HG03575 (cell line): ENCODE data around the gene CTNND1.
"Not testable (repeated sequence)": the region's sequence is repeated elsewhere in the genome, so short reads cannot be mapped to it uniquely, and the experiment has no call there.

ENCODE experiments used
- ATAC-seq: cut with Tn5 transposase; IDR thresholded peaks from one replicate; pipeline ENCODE4 v1.9.1; 2021; ENCODE audit not compliant: unreplicated experiment, insufficient number of reproducible peaks, low FRiP score; ENCODE audit errors: extremely low read depth

CTNND1 gene

DNA sequence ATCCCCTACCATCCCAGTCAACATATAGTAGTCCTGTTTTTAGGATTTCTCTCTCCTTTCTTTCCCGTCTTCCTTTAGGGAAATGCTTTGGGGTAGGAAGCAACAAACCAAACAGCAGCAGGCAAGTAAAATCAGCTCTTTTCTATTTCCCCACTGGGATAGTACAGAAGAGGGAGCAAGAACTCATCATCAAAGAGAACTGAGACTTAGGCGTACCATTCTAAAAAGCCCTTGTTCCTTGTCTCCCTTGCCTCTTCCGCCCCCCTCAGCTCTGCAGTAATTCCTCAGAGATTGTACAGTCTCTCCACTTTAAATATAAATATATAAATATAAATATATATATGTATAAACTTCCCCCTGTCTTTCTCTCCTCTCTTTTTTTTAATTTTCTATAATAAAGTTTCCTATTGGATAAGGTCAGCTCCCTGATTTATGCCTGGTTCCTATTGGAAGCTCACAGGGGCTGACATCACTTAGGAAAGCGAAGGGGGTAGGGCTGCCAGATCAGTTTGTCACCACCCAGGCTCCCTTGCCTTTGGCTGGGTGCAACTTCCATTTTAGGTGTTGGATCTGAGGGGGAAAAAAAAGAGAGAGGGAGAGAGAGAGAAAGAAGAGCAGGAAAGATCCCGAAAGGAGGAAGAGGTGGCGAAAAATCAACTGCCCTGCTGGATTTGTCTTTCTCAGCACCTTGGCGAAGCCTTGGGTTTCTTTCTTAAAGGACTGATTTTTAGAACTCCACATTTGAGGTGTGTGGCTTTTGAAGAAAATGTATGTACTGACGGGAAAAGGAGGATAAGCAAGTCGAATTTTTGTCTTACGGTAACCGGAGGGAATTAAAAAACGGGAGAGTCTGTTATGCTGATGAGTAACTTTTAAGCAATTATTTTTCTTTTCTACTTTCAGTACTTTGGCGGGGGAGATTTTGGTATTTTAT is at the start of gene CTNND1:
Gene CTNND1, plus strand, starts transcription at position 502 of the 934 bp plus-strand sequence. CDS start 29,677 bp downstream, outside the sequence.
- ATAC-seq: peak; percentile 74

DNA sequence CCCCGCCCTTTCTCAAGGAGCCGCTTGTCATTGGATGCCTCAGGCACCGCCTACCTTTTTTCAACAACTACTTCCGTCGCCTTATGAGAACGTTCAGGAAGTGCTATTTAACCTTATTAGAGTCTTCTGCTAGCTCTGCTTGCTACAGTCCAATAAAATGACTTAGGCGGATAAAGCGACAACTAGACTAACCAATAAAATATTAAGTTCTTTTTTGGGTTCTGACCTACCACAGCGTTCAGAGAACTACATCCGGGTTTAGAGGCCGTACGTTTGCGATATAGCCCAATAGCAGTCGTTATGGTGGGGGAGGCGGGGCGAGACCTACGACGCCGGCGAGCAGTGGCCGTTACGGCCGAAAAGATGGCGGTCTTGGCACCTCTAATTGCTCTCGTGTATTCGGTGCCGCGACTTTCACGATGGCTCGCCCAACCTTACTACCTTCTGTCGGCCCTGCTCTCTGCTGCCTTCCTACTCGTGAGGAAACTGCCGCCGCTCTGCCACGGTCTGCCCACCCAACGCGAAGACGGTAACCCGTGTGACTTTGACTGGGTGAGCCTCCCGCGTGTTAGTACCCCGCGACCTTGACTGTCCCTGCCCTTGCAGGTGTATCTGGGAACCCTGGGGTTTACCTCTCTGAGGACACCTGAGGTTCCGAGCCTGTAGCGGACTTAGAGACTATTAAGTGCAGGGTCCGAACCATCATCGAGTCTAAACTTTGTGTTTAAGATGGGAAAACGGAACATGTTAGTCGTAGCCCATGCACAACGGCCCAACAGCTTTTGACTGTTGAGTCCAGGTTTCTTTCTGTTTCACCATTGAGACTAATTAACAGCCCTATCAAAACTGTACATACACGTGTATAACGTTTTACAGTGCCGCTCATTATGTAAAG is 49.1 kb upstream of the CTNND1 start, which contains the start of gene TMX2:
Gene TMX2, plus strand, starts transcription at position 338 of the 895 bp plus-strand sequence. Its CDS starts 26 bp downstream, at position 364.
- peak; percentile 96 for ATAC-seq

- no peak for ATAC-seq
Measured at GRCh38 chr11:57713835-57714234, 47.8 kb upstream of the CTNND1 start.

DNA sequence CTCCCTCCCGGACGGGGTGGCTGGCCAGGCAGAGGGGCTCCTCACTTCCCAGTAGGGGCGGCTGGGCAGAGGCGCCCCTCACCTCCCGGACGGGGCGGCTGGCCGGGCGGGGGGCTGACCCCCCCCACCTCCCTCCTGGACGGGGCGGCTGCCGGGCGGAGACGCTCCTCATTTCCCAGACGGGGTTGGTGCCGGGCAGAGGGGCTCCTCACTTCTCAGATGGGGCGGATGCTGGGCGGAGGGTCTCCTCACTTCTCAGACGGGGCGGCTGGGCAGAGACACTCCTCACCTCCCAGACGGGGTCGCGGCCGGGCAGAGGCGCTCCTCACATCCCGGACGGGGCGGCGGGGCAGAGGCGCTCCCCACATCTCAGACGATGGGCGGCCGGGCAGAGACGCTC is 44.9 kb upstream of the CTNND1 start:
- ATAC-seq: not testable (repeated sequence)

- no peak for ATAC-seq
Measured at GRCh38 chr11:57727185-57727584, 34.4 kb upstream of the CTNND1 start.

GRCh38 chr11:57728829-57729228 is 32.8 kb upstream of the CTNND1 start:
- no peak for ATAC-seq

DNA sequence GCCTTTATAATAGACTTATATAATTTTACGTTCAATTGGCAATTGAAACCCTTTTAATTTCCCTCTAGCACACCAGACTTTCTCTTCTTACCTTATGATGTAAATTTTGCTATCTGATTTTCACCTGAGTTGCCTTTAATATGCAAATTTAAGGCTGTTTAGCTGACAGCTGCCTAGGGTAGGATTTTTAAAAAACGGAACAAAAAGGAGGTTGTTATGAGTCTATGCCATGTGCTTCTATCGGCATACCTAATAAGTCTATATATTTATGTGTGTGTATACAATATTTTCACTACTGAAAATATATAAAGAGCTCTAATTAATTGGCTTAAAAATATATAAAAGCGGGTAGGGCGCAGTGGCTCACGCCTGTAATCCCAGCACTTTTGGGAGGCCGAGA is 32.1 kb upstream of the CTNND1 start:
- ATAC-seq: no peak

- no peak for ATAC-seq
Measured at GRCh38 chr11:57732661-57733060, 28.9 kb upstream of the CTNND1 start.

GRCh38 chr11:57735619-57736298 is 25.8 kb upstream of the CTNND1 start:
- no peak for ATAC-seq

DNA sequence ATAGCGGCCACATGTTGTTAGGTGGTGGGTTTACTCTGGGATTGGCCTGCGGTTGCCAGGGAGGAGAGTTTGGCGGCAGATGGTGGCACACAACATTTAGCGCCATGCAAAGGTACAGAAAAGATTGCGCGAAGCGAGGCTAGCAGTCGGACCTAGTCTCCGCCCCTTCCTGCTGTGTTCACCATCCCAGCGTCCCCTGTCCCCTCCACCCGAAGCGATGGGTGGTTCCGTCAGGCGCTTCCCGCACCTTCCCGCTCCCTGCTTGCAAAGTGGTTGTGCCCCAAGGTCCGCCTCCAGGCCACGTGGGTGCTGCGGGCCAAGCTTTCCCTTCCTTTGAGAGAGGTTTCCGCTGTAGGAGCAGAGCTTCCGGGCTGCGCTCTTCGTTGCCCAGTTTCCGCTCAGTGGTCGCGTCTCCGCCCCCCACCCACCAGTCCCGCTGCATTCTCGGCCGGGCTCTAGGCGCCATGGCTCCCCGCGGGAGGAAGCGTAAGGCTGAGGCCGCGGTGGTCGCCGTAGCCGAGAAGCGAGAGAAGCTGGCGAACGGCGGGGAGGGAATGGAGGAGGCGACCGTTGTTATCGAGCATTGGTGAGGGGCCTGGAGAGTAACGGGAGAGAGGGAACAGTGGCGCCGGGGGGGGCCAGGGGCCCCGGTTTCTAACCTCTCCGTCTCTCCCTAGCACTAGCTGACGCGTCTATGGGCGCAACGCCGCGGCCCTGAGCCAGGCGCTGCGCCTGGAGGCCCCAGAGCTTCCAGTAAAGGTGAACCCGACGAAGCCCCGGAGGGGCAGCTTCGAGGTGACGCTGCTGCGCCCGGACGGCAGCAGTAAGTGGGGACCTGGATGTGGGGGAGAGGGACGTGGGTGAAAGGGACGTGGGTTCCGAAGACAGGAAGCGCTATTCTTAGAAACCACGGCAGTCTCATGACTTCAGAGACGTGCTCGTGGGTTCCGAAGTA is 20.2 kb upstream of the CTNND1 start, which contains the start of gene SELENOH:
Gene SELENOH, plus strand, starts transcription at position 360 of the 955 bp plus-strand sequence. Its CDS starts 105 bp downstream, at position 465.
- ATAC-seq: peak; percentile 73

GRCh38 chr11:57742087-57742452 is 19.5 kb upstream of the CTNND1 start:
- ATAC-seq: no peak

- no peak for ATAC-seq
Measured at GRCh38 chr11:57744357-57744756, 17.2 kb upstream of the CTNND1 start.

DNA sequence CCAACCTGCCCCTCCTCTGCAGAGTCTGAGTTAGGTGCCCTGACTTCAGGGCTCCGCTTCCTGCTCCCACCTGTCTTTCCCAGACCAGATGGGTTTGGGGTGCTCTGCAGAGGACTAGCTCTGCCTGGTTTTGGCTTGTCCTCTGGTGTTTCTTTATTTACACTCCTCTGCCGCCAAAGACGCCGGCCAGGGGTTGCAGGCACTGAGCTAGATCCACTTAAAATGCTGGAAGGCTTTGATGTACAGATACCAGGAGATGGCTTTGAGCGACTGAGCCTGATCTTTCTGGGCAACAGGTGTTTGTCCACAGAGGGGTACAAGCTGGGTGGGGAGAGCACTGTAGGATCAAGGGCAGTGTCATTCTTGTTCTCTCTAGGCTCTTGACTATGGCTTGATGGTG is 16.4 kb upstream of the CTNND1 start:
- ATAC-seq: no peak

- ATAC-seq: no peak
Measured at GRCh38 chr11:57746920-57747319, 14.7 kb upstream of the CTNND1 start.

DNA sequence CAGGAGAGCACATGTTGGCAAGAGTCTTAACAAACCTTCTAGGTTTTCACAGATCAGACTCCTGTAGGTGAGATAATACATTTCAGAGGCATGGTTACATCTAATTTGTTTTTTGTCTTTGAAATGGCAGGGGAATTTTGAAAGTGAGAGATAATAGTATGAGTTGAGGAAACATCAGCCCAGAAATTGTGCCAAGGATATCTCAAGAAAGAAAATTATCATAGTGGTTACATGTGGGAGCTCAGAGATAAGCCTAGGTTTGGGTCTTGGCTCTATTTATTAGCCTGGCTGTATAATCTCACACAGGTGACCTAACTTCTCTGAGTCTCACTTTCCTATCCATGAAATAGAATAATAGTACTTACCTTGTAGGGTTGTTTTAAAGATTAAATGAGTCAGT is 10.4 kb upstream of the CTNND1 start:
- no peak for ATAC-seq

DNA sequence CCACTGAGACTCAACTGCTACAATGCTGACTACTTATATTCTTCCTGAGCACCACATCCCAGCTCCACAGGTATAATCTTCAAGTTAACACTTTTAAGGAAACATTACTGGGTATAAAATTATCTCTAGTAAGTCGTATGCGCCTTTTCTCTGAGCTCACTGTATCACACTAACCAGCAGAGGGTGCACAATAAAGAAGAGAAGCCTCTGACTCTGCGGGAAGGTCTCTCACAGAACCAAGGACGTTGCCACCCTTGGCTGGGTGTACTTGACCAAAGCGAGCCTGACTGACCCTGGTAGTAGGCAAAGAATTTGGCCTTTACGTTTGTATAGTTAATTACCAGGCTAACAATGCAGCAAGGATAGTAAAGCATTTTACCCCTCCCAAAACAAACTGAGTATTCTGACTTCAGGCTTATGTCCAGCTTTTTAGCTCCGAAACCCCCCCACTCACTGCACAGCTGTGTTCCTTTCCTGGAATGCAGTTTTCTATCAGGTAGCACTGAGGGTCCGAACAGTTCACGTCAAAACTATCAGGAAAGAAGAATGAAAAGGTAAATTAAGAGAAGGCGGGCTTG is 9.8 kb upstream of the CTNND1 start, which contains the start of gene BTBD18:
Gene BTBD18, minus strand, starts transcription at position 144 of the 578 bp plus-strand sequence. CDS start 631 bp downstream, outside the sequence.
- no peak for ATAC-seq

DNA sequence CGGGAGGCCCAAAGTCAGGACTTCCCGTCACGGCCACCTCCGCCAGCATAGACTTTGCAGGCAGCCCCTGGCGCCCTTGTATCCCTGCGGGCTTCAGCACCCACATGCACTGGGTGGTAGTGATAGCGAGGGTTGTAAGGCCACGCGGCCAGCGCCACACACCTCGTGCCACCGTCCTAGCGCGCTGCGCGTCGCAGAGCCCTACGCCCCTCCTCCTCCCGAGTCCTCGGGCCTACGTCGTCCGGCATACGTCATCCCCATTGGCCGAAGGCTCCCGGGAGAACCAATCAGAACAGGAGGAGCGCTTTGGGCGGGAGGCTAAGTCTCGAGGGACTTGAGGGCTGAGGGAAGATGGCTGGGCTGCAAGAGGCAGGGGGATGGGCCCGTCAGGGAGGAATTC is 8.6 kb upstream of the CTNND1 start:
- ATAC-seq: no peak
